Tibial nerve (tissue), 3 donors: Measurements from ENCODE around the gene SSTR4.

ENCODE experiments used
- CTCF ChIP-seq, 5 experiments: fragments of 200-600 bp in 3 of 5; fragments of 450-650 bp in 2 of 5; sonication (generic) in 3 of 5; IDR thresholded peaks; one replicate each; pipeline ENCODE4 v1.5.1; 2016 to 2019; ENCODE audit warnings: antibody characterized with exemption in 5 of 5, mild to moderate bottlenecking in 3 of 5, moderate library complexity in 2 of 5
- POLR2A ChIP-seq, 2 donors: fragments of 450-650 bp; IDR thresholded peaks; one replicate each; pipeline ENCODE4 v1.6.1; 2017; ENCODE audit warnings: antibody characterized with exemption in 2 of 2, mild to moderate bottlenecking in 2 of 2, moderate library complexity in 2 of 2

GRCh38 chr20:23010096-23010495 is 25.0 kb upstream of the SSTR4 start:
- TF ChIP-seq CTCF (IDR thresholded peaks at IDR 0.05) (no peak), POLR2A (IDR thresholded peaks at IDR 0.05) (no peak)
